H1 (cell line): ENCODE results near the gene ZBED6. TPM values are rescaled to one million over a fixed set of nuclear protein-coding genes. Genes with fewer than 3 reads are reported as not detected.
A peak's percentile ranks its signal among the peaks of the same experiment; 100 is the strongest.

Experiments used
- CTCF ChIA-PET: fragments of 300-600 bp; sonication (Branson Sonifier 250); formaldehyde crosslinking; loops from one replicate; lab custom pipeline; 2021; ENCODE audit not compliant: partially characterized antibody; lab: Charles Lee
- POLR2A ChIA-PET: fragments of 300-600 bp; sonication (Branson Sonifier 250); formaldehyde crosslinking; loops from one replicate; lab custom pipeline; 2021; ENCODE audit warnings: inconsistent platforms; ENCODE audit not compliant: partially characterized antibody; lab: Charles Lee
- DNase-seq, 2 experiments: peaks; one replicate each; pipeline versions ENCODE4 v3.0.0 to v3.0.0-alpha.2; 2010 to 2022; ENCODE audit warnings: low spot score in 2 of 2, low read depth in 1 of 2, mixed read lengths in 1 of 2
- FAIRE-seq: peaks from 2 replicates; lab custom pipeline; 2011; peaks lifted over from hg19 to GRCh38; lab: Jason Lieb, UNC
- H2AFZ ChIP-seq: 2 replicates; pipeline ENCODE4 v1.8.1; 2012; ENCODE audit warnings: low read length, inconsistent platforms
- H2AK5ac ChIP-seq: 2 replicates; pipeline ENCODE4 v1.6.1; 2013; ENCODE audit warnings: low read depth, low read length
- H2BK120ac ChIP-seq: replicated peaks from 2 replicates; pipeline ENCODE3; 2013; ENCODE audit warnings: low read depth, low read length, inconsistent platforms
- H2BK12ac ChIP-seq: 2 replicates; pipeline ENCODE4 v1.6.1; 2013; ENCODE audit warnings: low read depth, low read length
- H2BK15ac ChIP-seq: 2 replicates; pipeline ENCODE4 v1.6.1; 2013; ENCODE audit warnings: low read length
- H2BK20ac ChIP-seq: 2 replicates; pipeline ENCODE4 v1.6.1; 2013; ENCODE audit warnings: low read length
- H2BK5ac ChIP-seq: 2 replicates; pipeline ENCODE4 v1.6.1; 2013; ENCODE audit warnings: low read depth, low read length
- H3K14ac ChIP-seq: 2 replicates; pipeline ENCODE4 v1.6.1; 2013; ENCODE audit warnings: inconsistent platforms; ENCODE audit not compliant: insufficient read length
- H3K18ac ChIP-seq: 2 replicates; pipeline ENCODE4 v1.6.1; 2013; ENCODE audit warnings: low read length; ENCODE audit errors: extremely low read depth
- H3K23ac ChIP-seq: 2 replicates; pipeline ENCODE4 v1.6.1; 2013; ENCODE audit warnings: inconsistent platforms; ENCODE audit not compliant: insufficient read length
- H3K23me2 ChIP-seq: 2 replicates; pipeline ENCODE4 v1.6.1; 2013; ENCODE audit warnings: low read depth, low read length
- H3K27ac ChIP-seq: 2 replicates; pipeline ENCODE4 v1.6.1; 2011; ENCODE audit warnings: low read depth, low read length, inconsistent platforms
- H3K27me3 ChIP-seq, 4 experiments: replicated peaks in 1 of 4; 1 replicate in 1 of 4; 2 replicates in 3 of 4; pipeline versions ENCODE4 v1.6.1 to v1.8.1; 2011 to 2013; ENCODE audit warnings: low read length in 3 of 4, mild to moderate bottlenecking in 3 of 4, inconsistent platforms in 2 of 4, mixed read lengths in 2 of 4, moderate library complexity in 1 of 4; ENCODE audit not compliant: control insufficient read depth in 3 of 4, insufficient read depth in 3 of 4; ENCODE audit errors: extremely low read depth in 1 of 4
- H3K36me3 ChIP-seq, 4 experiments: 2 replicates each; pipeline versions ENCODE4 v1.6.1 to v1.8.1; 2011 to 2013; ENCODE audit warnings: mild to moderate bottlenecking in 4 of 4, low read length in 3 of 4, moderate library complexity in 2 of 4, control low read depth in 1 of 4, inconsistent platforms in 1 of 4; ENCODE audit not compliant: insufficient read depth in 4 of 4, control insufficient read depth in 2 of 4
- H3K4ac ChIP-seq: replicated peaks from 2 replicates; pipeline ENCODE3; 2013; ENCODE audit warnings: low read length, low read depth, mixed read lengths, inconsistent platforms; ENCODE audit not compliant: insufficient read length
- H3K4me1 ChIP-seq, 4 experiments: replicated peaks in 1 of 4; 1 replicate in 1 of 4; 2 replicates in 3 of 4; pipeline versions ENCODE4 v1.6.1 to v1.8.1; 2011 to 2013; ENCODE audit warnings: low read length in 3 of 4, inconsistent platforms in 2 of 4, mixed read lengths in 1 of 4; ENCODE audit not compliant: insufficient read depth in 4 of 4, control insufficient read depth in 3 of 4
- H3K4me2 ChIP-seq, 2 experiments: 2 replicates each; pipeline versions ENCODE4 v1.6.1 to v1.8.1; 2011 to 2013; ENCODE audit warnings: low read depth in 2 of 2, low read length in 2 of 2, control low read depth in 1 of 2, inconsistent platforms in 1 of 2, mild to moderate bottlenecking in 1 of 2; ENCODE audit not compliant: insufficient read depth in 1 of 2
- H3K4me3 ChIP-seq, 4 experiments: fragments of 200-600, 300-600 bp in 1 of 4; sonication (generic), shearing (Covaris generic), sonication (Bioruptor Twin) in 1 of 4; 2 replicates each; pipeline versions ENCODE4 v1.5.1 to v1.8.1; 2011 to 2016; ENCODE audit warnings: low read length in 4 of 4, low read depth in 3 of 4, control low read depth in 2 of 4, inconsistent platforms in 2 of 4, mild to moderate bottlenecking in 2 of 4, mixed read lengths in 1 of 4, moderate library complexity in 1 of 4; ENCODE audit not compliant: insufficient read depth in 2 of 4; ENCODE audit errors: extremely low read depth in 1 of 4
- H3K56ac ChIP-seq: replicated peaks from 2 replicates; pipeline ENCODE3; 2013; ENCODE audit warnings: low read depth, mild to moderate bottlenecking, mixed read lengths, low read length, inconsistent platforms; ENCODE audit not compliant: insufficient read length
- H3K79me1 ChIP-seq: 2 replicates; pipeline ENCODE4 v1.6.1; 2013; ENCODE audit warnings: low read depth, low read length, control low read depth
- H3K79me2 ChIP-seq, 2 experiments: 2 replicates each; pipeline versions ENCODE4 v1.6.1 to v1.8.1; 2012 to 2013; ENCODE audit warnings: low read length in 2 of 2, mild to moderate bottlenecking in 2 of 2, inconsistent platforms in 1 of 2; ENCODE audit not compliant: insufficient read depth in 2 of 2, control insufficient read depth in 1 of 2
- H3K9ac ChIP-seq, 4 experiments: replicated peaks in 1 of 4; 1 replicate in 1 of 4; 2 replicates in 3 of 4; pipeline versions ENCODE4 v1.6.1 to v1.8.1; 2011 to 2013; ENCODE audit warnings: low read depth in 3 of 4, low read length in 3 of 4, control low read depth in 2 of 4, mild to moderate bottlenecking in 2 of 4, moderate library complexity in 2 of 4, inconsistent platforms in 1 of 4; ENCODE audit errors: extremely low read depth in 1 of 4
- H3K9me3 ChIP-seq, 2 experiments: 2 replicates each; pipeline versions ENCODE4 v1.6.1 to v1.8.1; 2012 to 2013; ENCODE audit warnings: mild to moderate bottlenecking in 2 of 2, moderate library complexity in 2 of 2, control low read depth in 1 of 2, inconsistent platforms in 1 of 2, low read depth in 1 of 2, low read length in 1 of 2, mixed read lengths in 1 of 2; ENCODE audit not compliant: insufficient read depth in 2 of 2
- H4K20me1 ChIP-seq, 2 experiments: replicated peaks in 1 of 2; 2 replicates each; pipeline versions ENCODE3 to v1.8.1; 2011 to 2013; ENCODE audit warnings: inconsistent platforms in 2 of 2, low read length in 2 of 2, mild to moderate bottlenecking in 1 of 2; ENCODE audit not compliant: insufficient read depth in 2 of 2, control insufficient read depth in 1 of 2
- H4K5ac ChIP-seq: 2 replicates; pipeline ENCODE4 v1.6.1; 2013; ENCODE audit warnings: low read length, low read depth, mixed read lengths, inconsistent platforms; ENCODE audit not compliant: insufficient read length
- H4K8ac ChIP-seq: 2 replicates; pipeline ENCODE4 v1.8.0; 2013; ENCODE audit warnings: mild to moderate bottlenecking, moderate library complexity, low read length, inconsistent platforms; ENCODE audit not compliant: insufficient read depth; ENCODE audit errors: extremely low read depth
- H4K91ac ChIP-seq: replicated peaks from 2 replicates; pipeline ENCODE3; 2013; ENCODE audit warnings: low read length, mixed read lengths, inconsistent platforms; ENCODE audit not compliant: insufficient read length
- EP300 ChIP-seq, 2 experiments: IDR thresholded peaks; 1 replicate in 1 of 2; 2 replicates in 1 of 2; pipeline ENCODE4 v1.6.1; 2011 to 2012; ENCODE audit warnings: low read depth in 2 of 2, low read length in 2 of 2, mild to moderate bottlenecking in 2 of 2, borderline replicate concordance in 1 of 2, inconsistent platforms in 1 of 2, moderate library complexity in 1 of 2
- HDAC2 ChIP-seq, 2 experiments: fragments of 300-600 bp in 1 of 2; sonication (generic) in 1 of 2; IDR thresholded peaks; 2 replicates each; pipeline ENCODE4 v1.6.1; 2011 to 2012; ENCODE audit warnings: low read depth in 2 of 2, low read length in 2 of 2, mild to moderate bottlenecking in 2 of 2, moderate library complexity in 2 of 2, borderline replicate concordance in 1 of 2, inconsistent platforms in 1 of 2
- NRF1 ChIP-seq: IDR thresholded peaks from 2 replicates; pipeline ENCODE4 v1.6.1; 2011; ENCODE audit warnings: mild to moderate bottlenecking, low read depth, low read length, improper control_type of control experiment
- RXRA ChIP-seq: IDR thresholded peaks from 2 replicates; pipeline ENCODE4 v1.6.1; 2011; ENCODE audit warnings: low read depth, mild to moderate bottlenecking, low read length, moderate library complexity; ENCODE audit not compliant: insufficient read depth
- SAP30 ChIP-seq: fragments of 300-600 bp; sonication (generic); IDR thresholded peaks from 2 replicates; pipeline ENCODE4 v1.7.1; 2012; ENCODE audit warnings: low read length, moderate library complexity, mild to moderate bottlenecking, inconsistent platforms; ENCODE audit not compliant: insufficient read depth, insufficient replicate concordance
- SIN3A ChIP-seq, 2 experiments: IDR thresholded peaks in 1 of 2; conservative IDR thresholded peaks in 1 of 2; 2 replicates each; pipeline ENCODE4 v1.6.1; 2011 to 2012; ENCODE audit warnings: low read length in 2 of 2, improper control_type of control experiment in 1 of 2, low read depth in 1 of 2, mild to moderate bottlenecking in 1 of 2
- TEAD4 ChIP-seq: IDR thresholded peaks from 2 replicates; pipeline ENCODE4 v1.6.1; 2012; ENCODE audit warnings: low read depth, low read length, inconsistent platforms, mixed read lengths
- WGBS, 2 experiments: shearing (Covaris generic) in 1 of 2; methylation state at CpG; one replicate each; pipeline versions ENCODE4 v1.1.6 to v1.1.7; 2013 to 2015; ENCODE audit warnings: low lambda C conversion rate in 2 of 2, mixed read lengths in 2 of 2, inconsistent platforms in 1 of 2, low coverage in 1 of 2, missing lambda C conversion rate in 1 of 2; ENCODE audit not compliant: insufficient replicate concordance in 2 of 2, insufficient coverage in 1 of 2, insufficient read length in 1 of 2; ENCODE audit errors: extremely low coverage in 1 of 2, missing lambda C conversion rate in 1 of 2; 5-methylcytosine and 5-hydroxymethylcytosine counted together
- long read RNA-seq, 2 experiments: library from RNA in 1 of 2; library from capped mRNA in 1 of 2; stranded (forward); transcript quantifications; one replicate each; pipeline ENCODE4 v2.0.0, GENCODE V29; 2021; ENCODE audit warnings: inconsistent platforms in 1 of 2
- polyA minus RNA-seq, 3 experiments: library from RNA; depleted of rRNA, polyadenylated mRNA; stranded (reverse); fragments of >200 nt; gene quantifications; 1 replicate in 2 of 3; 2 replicates in 1 of 3; pipeline ENCODE4 v1.2.3, GENCODE V29; 2011
- polyA plus RNA-seq, 7 experiments: library from polyadenylated mRNA; depleted of rRNA in 3 of 7; stranded (reverse) in 5 of 7; unstranded in 2 of 7; fragments of >200 nt in 5 of 7; fragments of 200-250 nt in 2 of 7; gene quantifications; 1 replicate in 5 of 7; 2 replicates in 1 of 7; 4 replicates in 1 of 7; pipeline versions ENCODE4 v1.2.1 to v1.2.3, GENCODE V29; 2011 to 2013; ENCODE audit warnings: missing spikeins in 2 of 7, mixed read lengths in 2 of 7
- total RNA-seq: library from RNA; stranded (reverse); fragmentation: NEBNext Ultra II Directional; extraction: Animal tissue kit (Norgen Biotek cat#: 25700); gene quantifications from 2 replicates; pipeline ENCODE4 v1.2.1, GENCODE V29; 2021

Gene ZBED6
- 24.1 and 25.9 TPM in 2 replicates for total RNA-seq
- 1.4 and 1.6 TPM in 2 replicates for polyA plus RNA-seq (2011; rRNA removed)
- polyA plus RNA-seq (2011; cell fraction: cytosol; rRNA removed), result 1.9 TPM
- 4.6 TPM for polyA plus RNA-seq (2011; cell fraction: nucleus; rRNA removed)
- polyA plus RNA-seq (2012, experiment 1 of 2), result 0.87 to 1.9 TPM (median 1.5 TPM) in 4 replicates
- not detected for polyA plus RNA-seq (2012, experiment 2 of 2)
- 5.9 TPM for polyA plus RNA-seq (2013, experiment 1 of 2)
- polyA plus RNA-seq (2013, experiment 2 of 2), result 4.8 TPM
- 18.2 and 19.5 TPM in 2 replicates for polyA minus RNA-seq (2011; rRNA and poly(A)+ RNA removed)
- polyA minus RNA-seq (2011; cell fraction: cytosol; rRNA and poly(A)+ RNA removed), result 6.0 TPM
- polyA minus RNA-seq (2011; cell fraction: nucleus; rRNA and poly(A)+ RNA removed), result 35.5 TPM
- long read RNA-seq, experiment 1, result 0 reads
- long read RNA-seq, experiment 2, result 0 reads

- peak within 1 kb of the TSS; percentile 5; the same call in 1 of the 2 replicates for H2AK5ac ChIP-seq
- no peak within 1 kb of the TSS for H2BK15ac ChIP-seq
- peak within 1 kb of the TSS; percentile 82 to 91 (median 86) for H3K9ac ChIP-seq
- peak within 1 kb of the TSS; percentile 92 for H3K18ac ChIP-seq
- peaks cover 33 to 45% of the 10 kb centered on the region in 2 experiments for H3K79me2 ChIP-seq
- DNase-seq (peak; percentile 94 to 98), FAIRE-seq (peak; percentile 48)
- ChIA-PET POLR2A (interaction anchor here (0.6 to 1.4 kb wide), 11 partner anchors 9 to 670 kb away, joined by 3 to 10 read pairs (median 3); no protein-coding TSS in a partner anchor), CTCF (no interaction called here)
- H3K4ac ChIP-seq, result no peak within 1 kb of the TSS
- peak within 1 kb of the TSS; percentile 68 for H4K91ac ChIP-seq
- peak within 1 kb of the TSS; percentile 78 to 84 for H3K4me2 ChIP-seq
- peak within 1 kb of the TSS; percentile 94 for H3K27ac ChIP-seq
- H3K23me2 ChIP-seq, result no peaks in the 10 kb centered on the region
- H2BK5ac ChIP-seq, result peak within 1 kb of the TSS; percentile 97
- H3K23ac ChIP-seq, result no peak within 1 kb of the TSS
- peaks cover 4 to 10% of the 10 kb centered on the region in 2 experiments; a peak in 2 of 4 replicates for H3K9me3 ChIP-seq
- peak within 1 kb of the TSS; percentile 71 for H4K5ac ChIP-seq
- H3K79me1 ChIP-seq, result peaks cover 7% of the 10 kb centered on the region
- peak within 1 kb of the TSS; percentile 85 for H3K56ac ChIP-seq
- peak within 1 kb of the TSS; percentile 87 for H4K8ac ChIP-seq
- peak within 1 kb of the TSS; percentile 84 to 92 (median 86) for H3K4me3 ChIP-seq
- no peak within 1 kb of the TSS for H2BK20ac ChIP-seq
- no peak within 1 kb of the TSS for H3K14ac ChIP-seq
- 1% methylated on average over 39 of the region's 59 CpGs; no CpG with 5 or more reads in 1 of the 2 experiments for WGBS, 2 experiments
- no peak within 1 kb of the TSS for H2AFZ ChIP-seq
- H4K20me1 ChIP-seq, result peaks cover 0 to 7% of the 10 kb centered on the region in 2 experiments
- H2BK12ac ChIP-seq, result peak within 1 kb of the TSS; percentile 85; the same call in 1 of the 2 replicates
- H2BK120ac ChIP-seq, result no peak within 1 kb of the TSS
- no peaks in the 10 kb centered on the region for H3K27me3 ChIP-seq
- H3K36me3 ChIP-seq, result peaks cover 0 to 27% (median 14%) of the 10 kb centered on the region in 4 experiments; a peak in 4 of 8 replicates
- H3K4me1 ChIP-seq, result peaks cover 0 to 4% (median 0%) of the 10 kb centered on the region in 4 experiments; a peak in 1 of 7 replicates
- no peak for TF ChIP-seq SAP30
- TF ChIP-seq TEAD4, result 0 out of 2 replicates have a peak, but pooled peaks have one; percentile 18
- TF ChIP-seq HDAC2 (IDR thresholded peaks at IDR 0.05; ENCODE audit: borderline replicate concordance in 1 of 2, low read depth in 2 of 2, low read length in 2 of 2), result peak in 1 of 2 experiments; percentile 54; a peak in 1 of 4 replicates
- no peak for TF ChIP-seq EP300 (IDR thresholded peaks at IDR 0.05; ENCODE audit: borderline replicate concordance in 1 of 2, low read depth in 2 of 2, low read length in 2 of 2)
- TF ChIP-seq SIN3A (conservative IDR thresholded peaks at IDR 0.05 in 1 of 2, IDR thresholded peaks at IDR 0.05 in 1 of 2; ENCODE audit: low read depth in 1 of 2, low read length in 2 of 2), result peak in 1 of 2 experiments; percentile 72; a peak in 2 of 4 replicates
- no peak for TF ChIP-seq RXRA
- TF ChIP-seq NRF1, result peak; percentile 7; the same call in 1 of the 2 replicates
Measured at GRCh38 chr1:203795441-203796235, at the start of gene ZBED6, which contains the start of gene ZC3H11A. ZBED6 (plus strand) TSS chr1:203795623; CDS start chr1:203797523, 1,900 bp downstream. ZC3H11A (plus strand) TSS chr1:203795623; CDS start chr1:203817071, 21,448 bp downstream.
